K562 (cell line): ENCODE measurements around the gene ZNF451. TPM values are rescaled to one million over a fixed set of nuclear protein-coding genes. Genes with fewer than 3 reads are reported as not detected.

Experiments used
- ATAC-seq: fragments of 200-7000 bp; cut with Tn5 transposase; 3 replicates; pipeline ENCODE4 v1.9.1; 2020; ENCODE audit warnings: moderate library complexity
- BruUV-seq: library from RNA; stranded (reverse); fragments of 400-500 nt; replicated peaks from 2 replicates; lab custom pipeline; 2021; lab: Mats Ljungman, UMichigan
- CTCF ChIA-PET: fragments of 300-600 bp; formaldehyde crosslinking; extraction: SDS; loops from one replicate; lab custom pipeline; 2021; ENCODE audit warnings: low intra/inter-chr PET ratio; lab: Yijun Ruan, JAX
- POLR2A ChIA-PET: fragments of 300-600, 350-650 bp; sonication (Branson Sonifier 250); formaldehyde crosslinking; extraction: SDS; loops from one replicate; lab custom pipeline; 2021; ENCODE audit warnings: antibody characterized with exemption, inconsistent platforms; lab: Yijun Ruan, JAX
- DNase-seq, 4 experiments: peaks; one replicate each; pipeline versions ENCODE4 v3.0.0 to v3.0.0-alpha.2; 2011 to 2018; ENCODE audit warnings: low spot score in 3 of 4, mixed read lengths in 3 of 4; ENCODE audit errors: extremely low read depth in 1 of 4
- FAIRE-seq: peaks from 2 replicates; lab custom pipeline; 2011; peaks lifted over from hg19 to GRCh38; lab: Jason Lieb, UNC
- H2AFZ ChIP-seq: 2 replicates; pipeline ENCODE4 v1.6.0; 2011; ENCODE audit warnings: low read depth, low read length, control low read depth, inconsistent platforms
- H3K27ac ChIP-seq: fragments of 200-600 bp; 3 replicates; pipeline ENCODE4 v1.8.0; 2011; ENCODE audit warnings: low read depth, mild to moderate bottlenecking, control low read depth, inconsistent platforms, low read length, moderate library complexity, mixed read lengths; ENCODE audit errors: extremely low read depth
- H3K27me3 ChIP-seq, 2 experiments: fragments of 300-600 bp in 1 of 2; 2 replicates in 1 of 2; 3 replicates in 1 of 2; pipeline versions ENCODE4 v1.6.0 to v1.8.0; 2011; ENCODE audit warnings: inconsistent platforms in 2 of 2, low read length in 2 of 2, mild to moderate bottlenecking in 1 of 2, mixed read lengths in 1 of 2, moderate library complexity in 1 of 2; ENCODE audit not compliant: control insufficient read depth in 2 of 2, insufficient read depth in 2 of 2
- H3K36me3 ChIP-seq: fragments of 300-600 bp; 3 replicates; pipeline ENCODE4 v1.8.0; 2011; ENCODE audit warnings: mild to moderate bottlenecking, low read length, inconsistent platforms; ENCODE audit not compliant: control insufficient read depth, insufficient read depth
- H3K4me1 ChIP-seq, 2 experiments: fragments of 200-600 bp in 1 of 2; replicated peaks in 1 of 2; 2 replicates in 1 of 2; 3 replicates in 1 of 2; pipeline versions ENCODE4 v1.5.1 to v1.8.0; 2011; ENCODE audit warnings: inconsistent platforms in 2 of 2, low read length in 2 of 2, mild to moderate bottlenecking in 1 of 2, mixed read lengths in 1 of 2, moderate library complexity in 1 of 2; ENCODE audit not compliant: control insufficient read depth in 2 of 2, insufficient read depth in 2 of 2
- H3K4me2 ChIP-seq: 2 replicates; pipeline ENCODE4 v1.6.1; 2011; ENCODE audit warnings: low read length, control low read depth, inconsistent platforms, mixed read lengths; ENCODE audit not compliant: insufficient read depth
- H3K4me3 ChIP-seq: fragments of 200-600 bp; sonication (generic), shearing (Covaris generic); 2 replicates; pipeline ENCODE4 v1.5.1; 2016; ENCODE audit warnings: control low read depth, inconsistent platforms
- H3K79me2 ChIP-seq: fragments of 200-600 bp; 3 replicates; pipeline ENCODE4 v1.8.0; 2011; ENCODE audit warnings: low read length, inconsistent platforms; ENCODE audit not compliant: control insufficient read depth, insufficient read depth
- H3K9ac ChIP-seq, 2 experiments: 2 replicates each; pipeline versions ENCODE4 v1.6.0 to v1.6.1; 2011; ENCODE audit warnings: low read depth in 2 of 2, low read length in 2 of 2, control low read depth in 1 of 2, inconsistent platforms in 1 of 2, mild to moderate bottlenecking in 1 of 2, mixed read lengths in 1 of 2; ENCODE audit not compliant: insufficient read depth in 1 of 2
- H3K9me1 ChIP-seq: one replicate; pipeline ENCODE4 v1.6.0; 2011; ENCODE audit warnings: inconsistent platforms, mild to moderate bottlenecking, low read length, moderate library complexity; ENCODE audit not compliant: control insufficient read depth, insufficient read depth
- H3K9me3 ChIP-seq: replicated peaks from 2 replicates; pipeline ENCODE4 v1.5.1; 2011; ENCODE audit warnings: low read depth, low read length, inconsistent platforms; ENCODE audit not compliant: control insufficient read depth, insufficient read depth
- H4K20me1 ChIP-seq: replicated peaks from 2 replicates; pipeline ENCODE4 v1.6.1; 2011; ENCODE audit warnings: low read length, inconsistent platforms, mixed read lengths; ENCODE audit not compliant: control insufficient read depth, insufficient read depth
- EWSR1 ChIP-seq: fragments of 450-650 bp; IDR thresholded peaks from 2 replicates; pipeline ENCODE4 v1.6.1; 2018; ENCODE audit warnings: borderline replicate concordance, mild to moderate bottlenecking, low read depth, moderate library complexity; ENCODE audit not compliant: partially characterized antibody
- GTF2F1 ChIP-seq: IDR thresholded peaks from 2 replicates; pipeline ENCODE4 v1.6.1; 2011; ENCODE audit warnings: low read depth, low read length, improper control_type of control experiment
- HOMEZ ChIP-seq: fragments of 250-450 bp; sonication (Bioruptor Pico); IDR thresholded peaks from 2 replicates; pipeline ENCODE4 v1.4.0; 2020; ENCODE audit warnings: mild to moderate bottlenecking, moderate library complexity
- LARP7 ChIP-seq: fragments of 450-650 bp; IDR thresholded peaks from 2 replicates; pipeline ENCODE4 v1.6.1; 2016
- MCM5 ChIP-seq: fragments of 450-650 bp; IDR thresholded peaks from 2 replicates; pipeline ENCODE4 v1.6.1; 2016; ENCODE audit warnings: low read depth
- PCBP1 ChIP-seq: fragments of 200-400 bp; formaldehyde crosslinking; IDR thresholded peaks from 2 replicates; pipeline ENCODE4 v1.6.1; 2018; ENCODE audit warnings: mild to moderate bottlenecking, low read depth, low read length; ENCODE audit not compliant: poor library complexity, severe bottlenecking
- PKNOX1 ChIP-seq: fragments of 450-650 bp; IDR thresholded peaks from 2 replicates; pipeline ENCODE4 v1.6.1; 2016
- POLR2A ChIP-seq: fragments of 450-650 bp; conservative IDR thresholded peaks from 2 replicates; pipeline ENCODE4 v1.6.1; 2016
- PPARD ChIP-seq: fragments of 250-450 bp; sonication (Bioruptor Pico); IDR thresholded peaks from 2 replicates; pipeline ENCODE4 v1.8.0; 2022; ENCODE audit warnings: inconsistent platforms, mild to moderate bottlenecking, moderate library complexity
- RBFOX2 ChIP-seq: fragments of 200-400 bp; formaldehyde crosslinking; IDR thresholded peaks from 2 replicates; pipeline ENCODE4 v1.6.1; 2017; ENCODE audit warnings: low read depth, mild to moderate bottlenecking, low read length, moderate library complexity
- RFX7 ChIP-seq: fragments of 250-450 bp; sonication (Bioruptor Pico); IDR thresholded peaks from 2 replicates; pipeline ENCODE4 v1.5.1; 2021; ENCODE audit warnings: mild to moderate bottlenecking
- SMARCB1 ChIP-seq: IDR thresholded peaks from 2 replicates; pipeline ENCODE4 v1.6.1; 2011; ENCODE audit warnings: improper control_type of control experiment, low read depth; ENCODE audit not compliant: insufficient read length
- ZBTB11 ChIP-seq, 3 experiments: fragments of 200-800 bp in 1 of 3; fragments of 250-450 bp in 1 of 3; fragments of 450-650 bp in 1 of 3; sonication (Bioruptor Pico) in 1 of 3; sonication (Bioruptor generic) in 1 of 3; formaldehyde crosslinking in 1 of 3; IDR thresholded peaks; 2 replicates each; pipeline versions ENCODE4 v1.6.1 to v1.8.0; 2016 to 2022; ENCODE audit warnings: mild to moderate bottlenecking in 2 of 3, missing genetic modification characterization in 2 of 3, missing compliant biosample characterization in 1 of 3, moderate library complexity in 1 of 3
- ZBTB43 ChIP-seq: sonication (generic); formaldehyde crosslinking; IDR thresholded peaks from 2 replicates; pipeline ENCODE4 v1.8.0; 2023; ENCODE audit warnings: mild to moderate bottlenecking, missing genetic modification reagents
- ZNF121 ChIP-seq: sonication (generic); formaldehyde crosslinking; conservative IDR thresholded peaks from 2 replicates; pipeline ENCODE4 v1.8.0; 2022; ENCODE audit warnings: missing genetic modification reagents
- ZNF584 ChIP-seq: fragments of 200-800 bp; sonication (Bioruptor generic); IDR thresholded peaks from 2 replicates; pipeline ENCODE4 v1.6.1; 2016; ENCODE audit warnings: low read depth, mild to moderate bottlenecking, missing genetic modification characterization, missing compliant biosample characterization
- WGBS: fragments of 100-300 bp; shearing (Covaris generic); methylation state at CpG from one replicate; pipeline ENCODE4 v1.1.6; 2016; ENCODE audit warnings: low coverage, mixed read lengths; ENCODE audit not compliant: insufficient coverage; ENCODE audit errors: missing lambda C conversion rate; 5-methylcytosine and 5-hydroxymethylcytosine counted together
- in situ Hi-C: fragments of 300-500 bp; cut with MboI; formaldehyde crosslinking; loops from 4 replicates; pipeline ENCODE4 v1.15.0; 2018; ENCODE audit warnings: inconsistent platforms, mixed read lengths
- intact Hi-C: fragments of 100-400 bp; cut with micrococcal nuclease; formaldehyde crosslinking; loops from 2 replicates; pipeline ENCODE4 v1.14.2; 2022
- polyA plus RNA-seq, 8 experiments: library from polyadenylated mRNA; depleted of rRNA in 4 of 8; stranded (reverse) in 5 of 8; unstranded in 3 of 8; fragments of >200 nt; fragmentation: Nextera tagmentation in 2 of 8; fragmentation: Illumina TruSeq in 1 of 8; extraction: Ambion mirVana in 2 of 8; extraction: Trizol in 1 of 8; gene quantifications; 2 replicates each; pipeline versions ENCODE4 v1.2.1 to v1.2.3, GENCODE V29; 2011 to 2014; ENCODE audit warnings: inconsistent platforms in 1 of 8, missing spikeins in 1 of 8
- total RNA-seq, 7 experiments: library from RNA; depleted of rRNA in 6 of 7; stranded (reverse); fragments of >200 nt in 6 of 7; fragmentation: Illumina TruSeq in 2 of 7; extraction: Trizol in 2 of 7; gene quantifications; 2 replicates each; pipeline versions ENCODE4 v1.2.1 to v1.2.3, GENCODE V29; 2011 to 2021; ENCODE audit warnings: low replicate concordance in 1 of 7

ZNF451 gene
- total and polyA plus RNA-seq, 9 of the 15 experiments (the other 6 are each of a cell fraction or from before 2014, with no cell fraction given): 16.1 to 74.3 (median 38.3) TPM

- Histone ChIP-seq H3K9ac (peak overlapping the region in 1 of 2 experiments; percentile 67; a peak in 2 of 4 replicates), H3K27ac (peak overlapping the region; percentile 71)
- 6% methylated on average over 5 of the region's 5 CpGs for WGBS
- TF ChIP-seq ZNF121 (CRISPR knock-in tag): no peak
- no peak for TF ChIP-seq ZNF584 (CRISPR knock-in tag)
- TF ChIP-seq POLR2A: no peak
- peak; percentile 40; the same call in 1 of the 2 replicates for TF ChIP-seq RBFOX2
- no peak for TF ChIP-seq EWSR1
- no peak for TF ChIP-seq RFX7 (CRISPR knock-in tag)
- no peak for TF ChIP-seq ZBTB43
- TF ChIP-seq LARP7: no peak
- TF ChIP-seq ZBTB11 (CRISPR knock-in tag; IDR thresholded peaks at IDR 0.05): no peak
- no peak for TF ChIP-seq SMARCB1
- no peak for TF ChIP-seq MCM5
- no peak for TF ChIP-seq GTF2F1
- no peak for TF ChIP-seq PPARD (CRISPR knock-in tag)
- TF ChIP-seq PCBP1: no peak
- peak; percentile 85 for TF ChIP-seq PKNOX1
- TF ChIP-seq HOMEZ (CRISPR knock-in tag): no peak
Observed at GRCh38 chr6:57048577-57048976, 41.4 kb upstream of the ZNF451 start.

More at GRCh38 chr6:57048577-57048976, 41.4 kb upstream of the ZNF451 start:
- ATAC-seq: no peak
- Histone ChIP-seq H2AFZ (no peak overlapping the region), H4K20me1 (no peaks in the 10 kb centered on the region), H3K27me3 (no peaks in the 10 kb centered on the region), H3K79me2 (peaks cover 59% of the 10 kb centered on the region), H3K4me2 (peak overlapping the region; percentile 82), H3K4me1 (peaks cover 6 to 10% of the 10 kb centered on the region in 2 experiments; a peak in 4 of 5 replicates), H3K36me3 (peaks cover 53% of the 10 kb centered on the region), H3K9me3 (peaks cover 3% of the 10 kb centered on the region; the same call in 1 of the 2 replicates), H3K9me1 (no peaks in the 10 kb centered on the region), H3K4me3 (peak overlapping the region; percentile 44)
- intact Hi-C loops (loop anchor here (5.0 kb wide), 1 partner anchor 124 kb away; the partner anchor contains the start of gene BAG2), in situ Hi-C loops (no loop called here)
- POLR2A ChIA-PET: interaction anchor here (1.2 kb wide), 1 partner anchor 10 kb away, joined by 3 read pairs; no protein-coding TSS in a partner anchor
- BruUV-seq: no TSS peak
- FAIRE-seq: no peak
- CTCF ChIA-PET: no interaction called here
- peak in 1 of 4 experiments; percentile 34 for DNase-seq
